Fibroblast of lung (primary cell): ENCODE measurements around the gene MTHFD2L. TPM values are rescaled to one million over a fixed set of nuclear protein-coding genes. Genes with fewer than 3 reads are reported as not detected.

Source experiments
- DNase-seq, 2 donors: peaks; one replicate each; pipeline versions ENCODE4 v3.0.0 to v3.0.0-alpha.2; 2010; ENCODE audit warnings: low read depth in 2 of 2
- H2AFZ ChIP-seq: 2 replicates; pipeline ENCODE4 v1.5.1; 2012; ENCODE audit warnings: low read length, control low read depth, inconsistent platforms
- H3K27ac ChIP-seq: 2 replicates; pipeline ENCODE4 v1.5.1; 2011; ENCODE audit warnings: low read length, control low read depth; ENCODE audit not compliant: insufficient read depth
- H3K27me3 ChIP-seq: 2 replicates; pipeline ENCODE4 v1.5.1; 2011; ENCODE audit warnings: mild to moderate bottlenecking, low read length; ENCODE audit not compliant: control insufficient read depth, insufficient read depth
- H3K36me3 ChIP-seq: 2 replicates; pipeline ENCODE4 v1.5.1; 2011; ENCODE audit warnings: low read length; ENCODE audit not compliant: control insufficient read depth, insufficient read depth
- H3K4me1 ChIP-seq: 2 replicates; pipeline ENCODE4 v1.5.1; 2011; ENCODE audit warnings: low read length; ENCODE audit not compliant: control insufficient read depth, insufficient read depth; ENCODE audit errors: extremely low read depth
- H3K4me2 ChIP-seq: 2 replicates; pipeline ENCODE4 v1.5.1; 2011; ENCODE audit warnings: low read length, control low read depth; ENCODE audit not compliant: insufficient read depth; ENCODE audit errors: extremely low read depth
- H3K4me3 ChIP-seq, 4 experiments: fragments of 200-600 bp in 1 of 4; sonication (generic) in 1 of 4; replicated peaks in 1 of 4; 2 replicates each; pipeline ENCODE4 v1.5.1; 2011 to 2016; ENCODE audit warnings: low read length in 4 of 4, low read depth in 3 of 4, mild to moderate bottlenecking in 3 of 4, control low read depth in 2 of 4, inconsistent platforms in 1 of 4, mixed read lengths in 1 of 4; ENCODE audit not compliant: insufficient read depth in 1 of 4; ENCODE audit errors: control extremely low read depth in 1 of 4
- H3K79me2 ChIP-seq: 2 replicates; pipeline ENCODE4 v1.5.1; 2012; ENCODE audit warnings: mild to moderate bottlenecking, low read length, inconsistent platforms; ENCODE audit not compliant: control insufficient read depth, insufficient read depth
- H3K9ac ChIP-seq: 2 replicates; pipeline ENCODE4 v1.5.1; 2011; ENCODE audit warnings: mild to moderate bottlenecking, low read length, control low read depth; ENCODE audit not compliant: insufficient read depth
- H3K9me3 ChIP-seq: 2 replicates; pipeline ENCODE4 v1.5.1; 2012; ENCODE audit warnings: low read depth, low read length; ENCODE audit not compliant: control insufficient read depth, insufficient read depth
- H4K20me1 ChIP-seq: 2 replicates; pipeline ENCODE4 v1.5.1; 2011; ENCODE audit warnings: low read length; ENCODE audit not compliant: control insufficient read depth, insufficient read depth; ENCODE audit errors: extremely low read depth
- EZH2 ChIP-seq: IDR thresholded peaks from 2 replicates; pipeline ENCODE4 v1.5.1; 2012; ENCODE audit warnings: low read length, control low read depth, mild to moderate bottlenecking; ENCODE audit errors: missing control alignments
- polyA plus RNA-seq, 2 donors: library from polyadenylated mRNA; depleted of rRNA in 1 of 2; stranded (reverse) in 1 of 2; unstranded in 1 of 2; fragments of >200 nt; gene quantifications; 2 replicates each; pipeline ENCODE4 v1.2.1, GENCODE V29; 2011 to 2012; ENCODE audit warnings: missing spikeins in 1 of 2
- total RNA-seq: library from RNA; depleted of rRNA; stranded (reverse); fragments of >200 nt; gene quantifications from 2 replicates; pipeline ENCODE4 v1.2.1, GENCODE V29; 2014
- TF ChIP-seq, protein P1 (sequence below), 2 donors: IDR thresholded peaks in 1 of 2; conservative IDR thresholded peaks in 1 of 2; 1 replicate in 1 of 2; 2 replicates in 1 of 2; pipeline ENCODE4 v1.5.1; 2011 to 2012; ENCODE audit warnings: low read length in 2 of 2, control low read depth in 1 of 2, inconsistent platforms in 1 of 2, low read depth in 1 of 2, mild to moderate bottlenecking in 1 of 2

Gene MTHFD2L
- total and polyA plus RNA-seq, 2 donors (not counting 1 experiment from before 2014, with no cell fraction given): 4.4 to 13.0 TPM

GRCh38 chr4:74166818-74167217, 8.9 kb downstream of the MTHFD2L start:
- H3K4me2 ChIP-seq: no peak overlapping the region
- no peak overlapping the region for H3K27ac ChIP-seq
- H3K27me3 ChIP-seq: no peaks in the 10 kb centered on the region
- H3K79me2 ChIP-seq: no peaks in the 10 kb centered on the region
- H3K36me3 ChIP-seq: no peaks in the 10 kb centered on the region
- H4K20me1 ChIP-seq: no peaks in the 10 kb centered on the region
- DNase-seq: no peak
- no peaks in the 10 kb centered on the region for H3K4me1 ChIP-seq
- H3K9ac ChIP-seq: no peak overlapping the region
- H2AFZ ChIP-seq: no peak overlapping the region
- H3K9me3 ChIP-seq: no peaks in the 10 kb centered on the region
- no peak overlapping the region for H3K4me3 ChIP-seq
- no peak for TF ChIP-seq EZH2
- TF ChIP-seq, protein P1, sequence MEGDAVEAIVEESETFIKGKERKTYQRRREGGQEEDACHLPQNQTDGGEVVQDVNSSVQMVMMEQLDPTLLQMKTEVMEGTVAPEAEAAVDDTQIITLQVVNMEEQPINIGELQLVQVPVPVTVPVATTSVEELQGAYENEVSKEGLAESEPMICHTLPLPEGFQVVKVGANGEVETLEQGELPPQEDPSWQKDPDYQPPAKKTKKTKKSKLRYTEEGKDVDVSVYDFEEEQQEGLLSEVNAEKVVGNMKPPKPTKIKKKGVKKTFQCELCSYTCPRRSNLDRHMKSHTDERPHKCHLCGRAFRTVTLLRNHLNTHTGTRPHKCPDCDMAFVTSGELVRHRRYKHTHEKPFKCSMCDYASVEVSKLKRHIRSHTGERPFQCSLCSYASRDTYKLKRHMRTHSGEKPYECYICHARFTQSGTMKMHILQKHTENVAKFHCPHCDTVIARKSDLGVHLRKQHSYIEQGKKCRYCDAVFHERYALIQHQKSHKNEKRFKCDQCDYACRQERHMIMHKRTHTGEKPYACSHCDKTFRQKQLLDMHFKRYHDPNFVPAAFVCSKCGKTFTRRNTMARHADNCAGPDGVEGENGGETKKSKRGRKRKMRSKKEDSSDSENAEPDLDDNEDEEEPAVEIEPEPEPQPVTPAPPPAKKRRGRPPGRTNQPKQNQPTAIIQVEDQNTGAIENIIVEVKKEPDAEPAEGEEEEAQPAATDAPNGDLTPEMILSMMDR (conservative IDR thresholded peaks at IDR 0.05 in 1 of 2, IDR thresholded peaks at IDR 0.05 in 1 of 2; ENCODE audit: low read depth in 1 of 2, low read length in 2 of 2): no peak

DNA sequence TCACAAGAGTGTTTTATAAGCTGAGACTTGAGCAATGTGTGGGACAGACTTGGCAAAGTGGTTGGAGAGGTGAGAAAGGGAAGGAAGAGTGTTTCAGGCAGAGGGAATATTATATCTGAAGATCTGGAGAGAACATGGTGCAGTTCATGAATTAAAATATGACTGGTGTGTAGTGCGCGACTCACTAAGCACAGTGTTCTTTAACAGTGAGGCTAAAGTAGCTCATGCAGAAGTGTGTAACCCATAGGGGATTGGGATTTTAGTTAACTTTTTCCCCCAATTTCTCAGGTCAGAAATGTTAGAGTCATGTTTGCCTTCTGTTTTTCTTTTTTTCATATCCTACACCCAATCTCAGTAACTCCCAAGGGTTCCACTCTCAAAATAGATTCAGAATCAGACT, 9.7 kb downstream of the MTHFD2L start:
- Histone ChIP-seq H3K27me3 (no peaks in the 10 kb centered on the region), H2AFZ (no peak overlapping the region), H3K79me2 (no peaks in the 10 kb centered on the region), H3K9me3 (no peaks in the 10 kb centered on the region), H3K4me3 (no peak overlapping the region), H4K20me1 (no peaks in the 10 kb centered on the region), H3K27ac (no peak overlapping the region), H3K9ac (no peak overlapping the region), H3K36me3 (no peaks in the 10 kb centered on the region), H3K4me2 (no peak overlapping the region), H3K4me1 (no peaks in the 10 kb centered on the region)
- TF ChIP-seq, protein P1 (conservative IDR thresholded peaks at IDR 0.05 in 1 of 2, IDR thresholded peaks at IDR 0.05 in 1 of 2; ENCODE audit: low read depth in 1 of 2, low read length in 2 of 2): no peak
- TF ChIP-seq EZH2: no peak
- no peak for DNase-seq

- no peaks in the 10 kb centered on the region for H4K20me1 ChIP-seq
- no peak overlapping the region for H3K4me3 ChIP-seq
- H3K4me2 ChIP-seq: no peak overlapping the region
- H3K79me2 ChIP-seq: no peaks in the 10 kb centered on the region
- H3K9ac ChIP-seq: no peak overlapping the region
- H3K4me1 ChIP-seq: no peaks in the 10 kb centered on the region
- no peak overlapping the region for H3K27ac ChIP-seq
- no peak for DNase-seq
- no peaks in the 10 kb centered on the region for H3K36me3 ChIP-seq
- H2AFZ ChIP-seq: no peak overlapping the region
- H3K9me3 ChIP-seq: no peaks in the 10 kb centered on the region
- no peak for TF ChIP-seq EZH2
- TF ChIP-seq, protein P1 (conservative IDR thresholded peaks at IDR 0.05 in 1 of 2, IDR thresholded peaks at IDR 0.05 in 1 of 2; ENCODE audit: low read depth in 1 of 2, low read length in 2 of 2): no peak
- H3K27me3 ChIP-seq: no peaks in the 10 kb centered on the region
These were observed 10.9 kb downstream of the MTHFD2L start for GRCh38 chr4:74168841-74169240.
